Esophagus squamous epithelium (tissue), 5 donors: ENCODE measurements around the gene CHKB. TPM values are rescaled to one million over a fixed set of nuclear protein-coding genes. Genes with fewer than 3 reads are reported as not detected.
A peak's percentile ranks its signal among the peaks of the same experiment; 100 is the strongest.

Experiments used
- DNase-seq: peaks from one replicate; lab custom pipeline; 2025; lab: John Stamatoyannopoulos, UW
- H3K27ac ChIP-seq, 4 donors: fragments of 200-600 bp; sonication (generic); one replicate each; pipeline ENCODE4 v1.5.1; 2016 to 2019; ENCODE audit warnings: mild to moderate bottlenecking in 1 of 4
- H3K27me3 ChIP-seq, 4 donors: fragments of 200-600 bp; sonication (generic); 1 replicate in 3 of 4; 2 replicates in 1 of 4; pipeline versions ENCODE4 v1.5.1 to v1.6.0; 2017 to 2021; ENCODE audit warnings: antibody characterized with exemption in 1 of 4
- H3K36me3 ChIP-seq, 3 donors: fragments of 200-600 bp; sonication (generic); one replicate each; pipeline ENCODE4 v1.5.1; 2016 to 2019
- H3K4me1 ChIP-seq, 3 donors: fragments of 200-600 bp; sonication (generic); one replicate each; pipeline ENCODE4 v1.5.1; 2017 to 2019
- H3K4me3 ChIP-seq, 4 donors: fragments of 200-600 bp; sonication (generic); 1 replicate in 3 of 4; 2 replicates in 1 of 4; pipeline ENCODE4 v1.5.1; 2016 to 2019; ENCODE audit warnings: mild to moderate bottlenecking in 2 of 4, moderate library complexity in 1 of 4
- H3K9me3 ChIP-seq, 3 donors: fragments of 200-600 bp; sonication (generic); one replicate each; pipeline ENCODE4 v1.5.1; 2016 to 2019
- POLR2A ChIP-seq, 4 donors: fragments of 450-650 bp; IDR thresholded peaks; one replicate each; pipeline ENCODE4 v1.6.1; 2017; ENCODE audit warnings: antibody characterized with exemption in 4 of 4, mild to moderate bottlenecking in 4 of 4, moderate library complexity in 3 of 4
- WGBS, 2 donors: methylation state at CpG; one replicate each; pipeline ENCODE4 v1.1.5; 2018; 5-methylcytosine and 5-hydroxymethylcytosine counted together
- intact Hi-C: fragments of 100-400 bp; cut with DNase I; formaldehyde crosslinking; loops from one replicate; pipeline ENCODE4 v1.15.0; 2022
- total RNA-seq, 4 donors: library from RNA; depleted of rRNA; stranded (reverse); fragments of >200 nt; gene quantifications; one replicate each; pipeline ENCODE4 v1.1.0, GENCODE V29; 2016
- TF ChIP-seq, protein P1 (sequence below), 6 experiments: fragments of 450-650 bp in 4 of 6; fragments of 200-600 bp in 2 of 6; sonication (generic) in 2 of 6; IDR thresholded peaks; one replicate each; pipeline ENCODE4 v1.5.1; 2016 to 2019; ENCODE audit warnings: antibody characterized with exemption in 6 of 6, mild to moderate bottlenecking in 4 of 6, moderate library complexity in 4 of 6
- donor health status: DM: yes; HTN: yes; CAD: no.

The CHKB gene
- total RNA-seq, 4 donors from 2014 or later = 16.7 to 51.2 (median 35.4) TPM

DNA sequence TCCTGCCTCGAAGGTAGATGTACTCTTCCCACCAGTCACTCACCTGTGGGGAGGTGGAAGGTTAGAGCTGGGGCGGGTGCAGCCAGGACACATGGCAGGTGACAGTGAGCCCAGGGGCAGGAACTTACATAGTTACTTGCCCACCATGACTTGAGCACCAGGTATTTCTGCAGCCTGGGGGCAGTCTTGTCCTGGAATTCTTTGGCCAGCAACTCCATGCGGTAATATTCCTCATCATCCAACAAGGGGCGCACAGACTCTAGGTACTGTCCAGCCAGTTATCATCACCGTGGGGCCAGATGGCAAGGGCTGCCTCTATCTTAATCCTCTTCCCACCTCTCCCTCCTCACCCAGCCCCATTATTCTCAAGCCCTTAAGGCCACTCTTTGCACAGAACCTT, 6.6 kb downstream of the CHKB start:
- no peak overlapping the region for H3K27ac ChIP-seq
- WGBS, 2 donors = 68 to 72% methylated on average over 4 to 5 of the region's 5 CpGs
- DNase-seq = no peak
- TF ChIP-seq, protein P1, sequence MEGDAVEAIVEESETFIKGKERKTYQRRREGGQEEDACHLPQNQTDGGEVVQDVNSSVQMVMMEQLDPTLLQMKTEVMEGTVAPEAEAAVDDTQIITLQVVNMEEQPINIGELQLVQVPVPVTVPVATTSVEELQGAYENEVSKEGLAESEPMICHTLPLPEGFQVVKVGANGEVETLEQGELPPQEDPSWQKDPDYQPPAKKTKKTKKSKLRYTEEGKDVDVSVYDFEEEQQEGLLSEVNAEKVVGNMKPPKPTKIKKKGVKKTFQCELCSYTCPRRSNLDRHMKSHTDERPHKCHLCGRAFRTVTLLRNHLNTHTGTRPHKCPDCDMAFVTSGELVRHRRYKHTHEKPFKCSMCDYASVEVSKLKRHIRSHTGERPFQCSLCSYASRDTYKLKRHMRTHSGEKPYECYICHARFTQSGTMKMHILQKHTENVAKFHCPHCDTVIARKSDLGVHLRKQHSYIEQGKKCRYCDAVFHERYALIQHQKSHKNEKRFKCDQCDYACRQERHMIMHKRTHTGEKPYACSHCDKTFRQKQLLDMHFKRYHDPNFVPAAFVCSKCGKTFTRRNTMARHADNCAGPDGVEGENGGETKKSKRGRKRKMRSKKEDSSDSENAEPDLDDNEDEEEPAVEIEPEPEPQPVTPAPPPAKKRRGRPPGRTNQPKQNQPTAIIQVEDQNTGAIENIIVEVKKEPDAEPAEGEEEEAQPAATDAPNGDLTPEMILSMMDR (IDR thresholded peaks at IDR 0.05) = peak in 3 of 6 experiments; percentile 5 to 21 (median 9)
- no peak for TF ChIP-seq POLR2A (IDR thresholded peaks at IDR 0.05)
- H3K36me3 ChIP-seq = peaks cover 0 to 74% (median 3%) of the 10 kb centered on the region in 3 donors
- no peaks in the 10 kb centered on the region for H3K9me3 ChIP-seq
- no peaks in the 10 kb centered on the region for H3K27me3 ChIP-seq
- no peak overlapping the region for H3K4me3 ChIP-seq
- intact Hi-C loops = no loop called here
- peaks cover 4 to 19% (median 8%) of the 10 kb centered on the region in 3 donors for H3K4me1 ChIP-seq

DNA sequence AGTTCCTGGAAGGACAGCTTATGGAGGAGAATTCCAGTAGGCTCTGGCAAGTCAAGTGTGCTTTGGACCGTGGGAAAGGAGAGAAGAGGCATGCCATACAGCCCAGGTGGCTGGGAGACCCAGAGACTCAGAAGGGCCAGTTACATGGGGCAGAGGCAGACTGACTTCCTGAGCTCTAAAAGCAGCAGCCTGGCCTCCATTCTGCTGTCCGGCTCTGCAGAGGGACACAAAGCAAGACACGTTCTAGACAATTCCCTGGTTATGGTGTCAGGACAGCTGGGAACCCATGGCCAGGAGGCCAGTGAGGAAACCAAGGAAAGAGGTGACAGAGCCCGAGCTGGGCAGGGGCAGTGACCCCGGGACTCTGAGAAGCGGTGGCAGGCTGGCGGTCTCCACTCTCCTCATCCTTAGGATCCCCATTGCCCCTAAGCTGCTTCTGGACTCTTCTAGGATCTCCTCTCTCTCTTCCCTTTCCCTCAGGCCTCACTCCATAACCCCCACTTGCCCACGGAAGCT, 7.2 kb downstream of the CHKB start:
- H3K27me3 ChIP-seq = no peaks in the 10 kb centered on the region
- intact Hi-C loops = no loop called here
- H3K4me1 ChIP-seq = peaks cover 3 to 17% (median 8%) of the 10 kb centered on the region in 3 donors
- H3K36me3 ChIP-seq = peaks cover 0 to 74% (median 5%) of the 10 kb centered on the region in 3 donors
- TF ChIP-seq, protein P1 (IDR thresholded peaks at IDR 0.05) = no peak
- no peak for TF ChIP-seq POLR2A (IDR thresholded peaks at IDR 0.05)
- no peak for DNase-seq
- H3K9me3 ChIP-seq = no peaks in the 10 kb centered on the region
- no peak overlapping the region for H3K27ac ChIP-seq
- WGBS, 2 donors = 89 to 96% methylated on average over 7 of the region's 8 CpGs
- no peak overlapping the region for H3K4me3 ChIP-seq

DNA sequence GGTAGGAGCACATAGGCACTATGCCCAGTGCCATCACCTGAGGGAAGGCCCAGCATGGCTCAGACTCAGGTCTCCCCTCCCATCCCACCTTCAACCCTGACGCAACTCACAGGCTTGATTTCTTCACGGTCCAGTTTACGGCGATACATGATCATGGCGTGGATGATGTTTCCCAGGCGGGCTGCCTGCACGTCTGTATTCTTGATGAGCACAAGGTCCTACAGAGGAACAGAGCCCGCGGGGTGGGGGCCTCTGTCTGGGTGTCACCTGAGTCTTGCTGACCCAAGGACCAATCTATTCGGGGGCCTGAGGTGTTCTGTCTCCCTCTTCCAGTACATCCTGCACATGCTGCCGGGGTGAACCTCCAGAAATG, 8.3 kb downstream of the CHKB start:
- DNase-seq = no peak
- Histone ChIP-seq H3K36me3 (peaks cover 6 to 74% (median 6%) of the 10 kb centered on the region in 3 donors), H3K27me3 (no peaks in the 10 kb centered on the region), H3K4me3 (no peak overlapping the region), H3K9me3 (no peaks in the 10 kb centered on the region), H3K27ac (no peak overlapping the region), H3K4me1 (peaks cover 3 to 15% (median 8%) of the 10 kb centered on the region in 3 donors)
- TF ChIP-seq POLR2A (IDR thresholded peaks at IDR 0.05) = no peak
- TF ChIP-seq, protein P1 (IDR thresholded peaks at IDR 0.05) = no peak
- WGBS, 2 donors = 78 to 84% methylated on average over 6 to 10 of the region's 11 CpGs
- intact Hi-C loops = no loop called here

DNA sequence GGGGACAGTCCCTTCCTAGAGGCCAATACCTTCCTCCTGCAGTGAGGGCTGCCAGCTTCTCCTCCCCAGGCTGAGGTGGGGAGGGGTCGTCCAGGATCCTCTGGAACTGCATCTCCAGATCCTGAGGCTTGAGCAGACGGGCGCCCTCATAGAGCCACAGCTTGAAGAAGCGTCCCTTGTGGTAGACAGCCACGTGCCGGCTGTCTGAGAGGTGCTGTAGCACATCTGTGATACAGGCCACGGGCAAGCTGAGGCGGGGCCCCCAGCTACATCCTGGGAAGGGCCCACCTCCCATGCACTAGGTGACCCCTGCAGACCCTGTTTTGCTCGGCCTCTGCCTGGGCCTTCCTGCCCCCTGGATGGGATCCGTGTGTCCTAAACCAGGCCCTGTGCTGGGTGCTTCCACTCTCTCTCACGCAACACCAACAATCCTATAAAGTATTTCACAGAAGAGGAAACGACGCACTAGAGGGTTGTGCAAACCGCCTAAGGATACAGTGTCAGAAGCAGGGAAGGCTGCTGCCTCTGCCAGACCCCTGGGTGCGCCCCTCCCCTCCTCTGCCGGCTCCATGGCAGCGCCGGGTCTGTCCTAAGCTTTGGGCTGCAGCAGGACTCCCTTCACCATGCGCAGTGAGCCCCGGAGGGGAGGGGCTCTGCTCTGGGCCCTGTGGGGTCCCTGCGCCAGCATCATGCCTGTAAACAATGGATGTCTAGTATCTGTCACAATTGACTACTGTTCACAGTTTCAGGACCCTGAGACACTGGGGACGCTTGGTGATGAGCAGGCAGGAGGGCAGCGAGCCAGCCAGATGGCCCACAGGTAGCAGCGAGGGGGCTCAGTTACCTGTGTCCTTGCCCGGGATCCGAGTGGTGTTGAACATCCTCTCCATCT, 8.9 kb downstream of the CHKB start:
- H3K27ac ChIP-seq = no peak overlapping the region
- intact Hi-C loops = no loop called here
- H3K4me3 ChIP-seq = no peak overlapping the region
- TF ChIP-seq, protein P1 (IDR thresholded peaks at IDR 0.05) = no peak
- no peak for TF ChIP-seq POLR2A (IDR thresholded peaks at IDR 0.05)
- peaks cover 6 to 74% (median 6%) of the 10 kb centered on the region in 3 donors for H3K36me3 ChIP-seq
- H3K4me1 ChIP-seq = peaks cover 5 to 12% (median 8%) of the 10 kb centered on the region in 3 donors
- no peaks in the 10 kb centered on the region for H3K27me3 ChIP-seq
- no peak for DNase-seq
- no peaks in the 10 kb centered on the region for H3K9me3 ChIP-seq
- 89% methylated on average over 6 to 14 of the region's 26 CpGs for WGBS, 2 donors

DNA sequence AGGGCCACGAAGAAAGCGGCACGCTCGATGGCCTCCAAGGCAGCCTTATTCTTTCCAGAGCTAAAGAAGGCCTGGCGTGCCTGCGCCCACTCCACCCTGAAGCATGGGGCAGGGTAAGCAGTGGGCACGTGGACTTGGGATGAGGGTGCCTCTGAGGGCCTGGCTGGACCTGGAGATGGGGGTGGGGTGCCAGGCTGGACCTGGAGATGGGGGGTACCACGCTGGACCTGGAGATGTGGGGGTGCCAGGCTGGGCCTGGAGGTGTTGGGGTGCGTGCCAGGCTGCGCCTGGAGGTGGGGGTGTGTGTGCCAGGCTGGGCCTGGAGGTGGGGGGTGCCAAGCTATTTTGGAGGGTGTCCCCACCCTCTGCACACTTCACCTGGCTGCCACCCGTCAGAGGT, 9.7 kb downstream of the CHKB start:
- intact Hi-C loops = no loop called here
- no peak overlapping the region for H3K27ac ChIP-seq
- WGBS, 2 donors = 96% methylated on average over 5 of the region's 11 CpGs; no CpG with 5 or more reads in 1 of the 2 donors
- peaks cover under 1 to 5% (median 3%) of the 10 kb centered on the region in 3 donors for H3K4me1 ChIP-seq
- H3K4me3 ChIP-seq = no peak overlapping the region
- TF ChIP-seq, protein P1 (IDR thresholded peaks at IDR 0.05) = no peak
- TF ChIP-seq POLR2A (IDR thresholded peaks at IDR 0.05) = no peak
- H3K27me3 ChIP-seq = no peaks in the 10 kb centered on the region
- no peaks in the 10 kb centered on the region for H3K9me3 ChIP-seq
- no peak for DNase-seq
- H3K36me3 ChIP-seq = peaks cover 6 to 80% (median 6%) of the 10 kb centered on the region in 3 donors
